ENCODE data around the gene MPPED1. TPM values are rescaled to one million over a fixed set of nuclear protein-coding genes. Genes with fewer than 3 reads are reported as not detected.

MPPED1 gene
- total RNA-seq, 1 experiment from 2014 or later = 0.35 TPM

DNA sequence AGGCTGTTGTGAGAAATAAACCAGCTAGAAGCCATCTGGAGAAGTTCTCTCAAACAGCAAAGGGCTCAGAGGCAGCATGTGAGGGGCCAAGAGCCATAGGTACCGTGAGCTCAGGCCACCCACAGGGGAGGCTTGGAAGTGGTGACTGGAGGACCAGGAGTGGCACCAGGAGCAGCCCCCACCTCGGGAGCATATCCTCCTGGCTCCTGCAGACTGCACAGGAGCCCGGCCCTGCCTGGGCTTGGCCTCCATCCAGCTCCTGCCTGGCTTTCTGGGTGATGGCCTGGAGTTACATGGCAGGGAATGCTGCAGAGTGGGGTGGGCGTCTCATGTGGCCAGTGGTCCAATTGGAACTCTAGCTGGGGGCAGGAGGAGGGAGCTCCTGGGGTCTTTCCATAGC, 4.2 kb upstream of the MPPED1 start (continued):
- TF ChIP-seq AFF4 (CRISPR knock-in tag; IDR thresholded peaks at IDR 0.05; ENCODE audit: borderline replicate concordance) (no peak), SOX15 (CRISPR knock-in tag; IDR thresholded peaks at IDR 0.05) (no peak)

GRCh38 chr22:43408009-43408408, 3.8 kb upstream of the MPPED1 start:
- DNase-seq (ENCODE audit: low spot score) = no peak
- CTCF ChIA-PET = interaction anchor here (0.8 to 1.8 kb wide), 6 partner anchors 20 to 441 kb away, joined by 3 to 7 read pairs (median 4); no protein-coding TSS in a partner anchor
- no peak for ATAC-seq
- no peak for TF ChIP-seq FOXJ3 (CRISPR knock-in tag; IDR thresholded peaks at IDR 0.05; ENCODE audit: borderline replicate concordance)
- peak; percentile 99 for TF ChIP-seq GABPB1 (CRISPR knock-in tag; IDR thresholded peaks at IDR 0.05)
- POLR2A ChIA-PET = no interaction called here
- H3K4me1 Mint-ChIP-seq = peaks cover 8% of the 10 kb centered on the region
- H3K4me3 Mint-ChIP-seq = no peak overlapping the region
- no peaks in the 10 kb centered on the region for H3K9me3 Mint-ChIP-seq
- H3K27ac Mint-ChIP-seq = no peak overlapping the region
- no peaks in the 10 kb centered on the region for H3K36me3 Mint-ChIP-seq
- H3K27me3 Mint-ChIP-seq (ENCODE audit: low read depth) = peaks cover 27% of the 10 kb centered on the region

GRCh38 chr22:43409046-43409445, 2.8 kb upstream of the MPPED1 start:
- ATAC-seq = no peak
- Mint-ChIP-seq H3K9me3 (no peaks in the 10 kb centered on the region), H3K4me1 (peaks cover 8% of the 10 kb centered on the region), H3K4me3 (no peak overlapping the region), H3K27me3 (ENCODE audit: low read depth) (peaks cover 38% of the 10 kb centered on the region), H3K36me3 (no peaks in the 10 kb centered on the region), H3K27ac (no peak overlapping the region)
- DNase-seq (ENCODE audit: low spot score) = no peak
- ChIA-PET CTCF (interaction anchor here (1.8 kb wide), 1 partner anchor 177 kb away, joined by 6 read pairs; no protein-coding TSS in a partner anchor), POLR2A (no interaction called here)
- no peak for TF ChIP-seq NFYB (CRISPR knock-in tag; conservative IDR thresholded peaks at IDR 0.05; ENCODE audit: low read depth)
- no peak for TF ChIP-seq ETV6 (CRISPR knock-in tag; IDR thresholded peaks at IDR 0.05)
- TF ChIP-seq, protein P1, sequence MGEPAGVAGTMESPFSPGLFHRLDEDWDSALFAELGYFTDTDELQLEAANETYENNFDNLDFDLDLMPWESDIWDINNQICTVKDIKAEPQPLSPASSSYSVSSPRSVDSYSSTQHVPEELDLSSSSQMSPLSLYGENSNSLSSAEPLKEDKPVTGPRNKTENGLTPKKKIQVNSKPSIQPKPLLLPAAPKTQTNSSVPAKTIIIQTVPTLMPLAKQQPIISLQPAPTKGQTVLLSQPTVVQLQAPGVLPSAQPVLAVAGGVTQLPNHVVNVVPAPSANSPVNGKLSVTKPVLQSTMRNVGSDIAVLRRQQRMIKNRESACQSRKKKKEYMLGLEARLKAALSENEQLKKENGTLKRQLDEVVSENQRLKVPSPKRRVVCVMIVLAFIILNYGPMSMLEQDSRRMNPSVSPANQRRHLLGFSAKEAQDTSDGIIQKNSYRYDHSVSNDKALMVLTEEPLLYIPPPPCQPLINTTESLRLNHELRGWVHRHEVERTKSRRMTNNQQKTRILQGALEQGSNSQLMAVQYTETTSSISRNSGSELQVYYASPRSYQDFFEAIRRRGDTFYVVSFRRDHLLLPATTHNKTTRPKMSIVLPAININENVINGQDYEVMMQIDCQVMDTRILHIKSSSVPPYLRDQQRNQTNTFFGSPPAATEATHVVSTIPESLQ (CRISPR knock-in tag; IDR thresholded peaks at IDR 0.05) = no peak
- no peak for TF ChIP-seq PRDM15 (CRISPR knock-in tag; IDR thresholded peaks at IDR 0.05)
- no peak for TF ChIP-seq ZNF416 (CRISPR knock-in tag; IDR thresholded peaks at IDR 0.05)
- TF ChIP-seq TEAD1 (CRISPR knock-in tag; IDR thresholded peaks at IDR 0.05) = no peak
- TF ChIP-seq, protein P2, sequence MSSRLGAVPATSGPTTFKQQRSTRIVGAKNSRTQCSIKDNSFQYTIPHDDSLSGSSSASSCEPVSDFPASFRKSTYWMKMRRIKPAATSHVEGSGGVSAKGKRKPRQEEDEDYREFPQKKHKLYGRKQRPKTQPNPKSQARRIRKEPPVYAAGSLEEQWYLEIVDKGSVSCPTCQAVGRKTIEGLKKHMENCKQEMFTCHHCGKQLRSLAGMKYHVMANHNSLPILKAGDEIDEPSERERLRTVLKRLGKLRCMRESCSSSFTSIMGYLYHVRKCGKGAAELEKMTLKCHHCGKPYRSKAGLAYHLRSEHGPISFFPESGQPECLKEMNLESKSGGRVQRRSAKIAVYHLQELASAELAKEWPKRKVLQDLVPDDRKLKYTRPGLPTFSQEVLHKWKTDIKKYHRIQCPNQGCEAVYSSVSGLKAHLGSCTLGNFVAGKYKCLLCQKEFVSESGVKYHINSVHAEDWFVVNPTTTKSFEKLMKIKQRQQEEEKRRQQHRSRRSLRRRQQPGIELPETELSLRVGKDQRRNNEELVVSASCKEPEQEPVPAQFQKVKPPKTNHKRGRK (CRISPR knock-in tag; IDR thresholded peaks at IDR 0.05; ENCODE audit: borderline replicate concordance) = no peak
- no peak for TF ChIP-seq FOXP1 (CRISPR knock-in tag; IDR thresholded peaks at IDR 0.05; ENCODE audit: borderline replicate concordance)
- TF ChIP-seq SMAD3 (CRISPR knock-in tag; IDR thresholded peaks at IDR 0.05; ENCODE audit: borderline replicate concordance) = no peak
- TF ChIP-seq NR3C1 (CRISPR knock-in tag; conservative IDR thresholded peaks at IDR 0.05; ENCODE audit: low read depth) = no peak
- TF ChIP-seq ZNF138 (CRISPR knock-in tag; conservative IDR thresholded peaks at IDR 0.05) = no peak
- no peak for TF ChIP-seq ZNF423 (CRISPR knock-in tag; IDR thresholded peaks at IDR 0.05)
- no peak for TF ChIP-seq NR2C2 (CRISPR knock-in tag; IDR thresholded peaks at IDR 0.05)
- TF ChIP-seq ERG (CRISPR knock-in tag; IDR thresholded peaks at IDR 0.05) = no peak
- TF ChIP-seq ATF2 (CRISPR knock-in tag; IDR thresholded peaks at IDR 0.05; ENCODE audit: borderline replicate concordance, low read depth) = no peak

Data from WTC11 (cell line).